Trophoblast cell (in vitro differentiated cells and primary cell): Measurements from ENCODE around the gene MAVS.

Experiments
- DNase-seq, 2 donors: peaks; one replicate each; pipeline ENCODE4 v3.0.0-alpha.2; 2016
- H2AFZ ChIP-seq: 2 replicates; pipeline ENCODE4 v1.6.1; 2013; ENCODE audit warnings: low read length, moderate library complexity, mild to moderate bottlenecking; ENCODE audit not compliant: insufficient read depth, poor library complexity
- H2AK5ac ChIP-seq: 2 replicates; pipeline ENCODE4 v1.6.1; 2013; ENCODE audit warnings: mild to moderate bottlenecking, low read length
- H2BK120ac ChIP-seq: 2 replicates; pipeline ENCODE4 v1.6.1; 2013; ENCODE audit warnings: low read length, mild to moderate bottlenecking, moderate library complexity; ENCODE audit not compliant: insufficient read depth, poor library complexity
- H2BK12ac ChIP-seq: 2 replicates; pipeline ENCODE4 v1.6.1; 2013; ENCODE audit warnings: mild to moderate bottlenecking, low read length, moderate library complexity
- H2BK5ac ChIP-seq: 2 replicates; pipeline ENCODE4 v1.6.1; 2013; ENCODE audit warnings: low read length, low read depth, moderate library complexity, mild to moderate bottlenecking; ENCODE audit not compliant: poor library complexity
- H3K14ac ChIP-seq: 2 replicates; pipeline ENCODE4 v1.6.1; 2013; ENCODE audit warnings: mild to moderate bottlenecking, low read length
- H3K18ac ChIP-seq: 2 replicates; pipeline ENCODE4 v1.6.1; 2013; ENCODE audit warnings: mild to moderate bottlenecking, low read length
- H3K23ac ChIP-seq: 2 replicates; pipeline ENCODE4 v1.6.1; 2013; ENCODE audit warnings: low read length
- H3K27ac ChIP-seq: 2 replicates; pipeline ENCODE4 v1.5.1; 2013; ENCODE audit warnings: low read depth, mild to moderate bottlenecking, inconsistent platforms, low read length, moderate library complexity
- H3K27me3 ChIP-seq: 2 replicates; pipeline ENCODE4 v1.6.1; 2013; ENCODE audit warnings: inconsistent platforms, mild to moderate bottlenecking, low read length, moderate library complexity; ENCODE audit not compliant: insufficient read depth
- H3K36me3 ChIP-seq, 2 experiments: 1 replicate in 1 of 2; 2 replicates in 1 of 2; pipeline ENCODE4 v1.6.1; 2013; ENCODE audit warnings: low read length in 2 of 2, mild to moderate bottlenecking in 2 of 2, moderate library complexity in 1 of 2; ENCODE audit not compliant: insufficient read depth in 2 of 2, control insufficient read depth in 1 of 2
- H3K4ac ChIP-seq: 2 replicates; pipeline ENCODE4 v1.6.1; 2013; ENCODE audit warnings: low read depth, mild to moderate bottlenecking, low read length, moderate library complexity
- H3K4me1 ChIP-seq, 2 experiments: 1 replicate in 1 of 2; 2 replicates in 1 of 2; pipeline ENCODE4 v1.6.1; 2013; ENCODE audit warnings: low read length in 2 of 2, mild to moderate bottlenecking in 2 of 2, moderate library complexity in 1 of 2; ENCODE audit not compliant: insufficient read depth in 2 of 2, control insufficient read depth in 1 of 2
- H3K4me2 ChIP-seq: 2 replicates; pipeline ENCODE4 v1.6.1; 2013; ENCODE audit warnings: inconsistent platforms, mild to moderate bottlenecking, low read length, moderate library complexity
- H3K4me3 ChIP-seq: 2 replicates; pipeline ENCODE4 v1.5.1; 2013; ENCODE audit warnings: mild to moderate bottlenecking, low read depth, low read length, inconsistent platforms
- H3K79me1 ChIP-seq: one replicate; pipeline ENCODE4 v1.6.1; 2013; ENCODE audit warnings: low read length
- H3K79me2 ChIP-seq: 2 replicates; pipeline ENCODE4 v1.6.1; 2013; ENCODE audit warnings: low read length, mild to moderate bottlenecking; ENCODE audit not compliant: control insufficient read depth, insufficient read depth, poor library complexity
- H3K9ac ChIP-seq: 2 replicates; pipeline ENCODE4 v1.6.1; 2013; ENCODE audit warnings: mild to moderate bottlenecking, low read length
- H3K9me3 ChIP-seq: 2 replicates; pipeline ENCODE4 v1.6.1; 2013; ENCODE audit warnings: low read depth, mild to moderate bottlenecking, control low read depth, inconsistent platforms, low read length; ENCODE audit not compliant: insufficient read depth
- H4K12ac ChIP-seq: 2 replicates; pipeline ENCODE4 v1.6.1; 2013; ENCODE audit warnings: low read depth, mild to moderate bottlenecking, low read length, moderate library complexity
- H4K8ac ChIP-seq: 2 replicates; pipeline ENCODE4 v1.6.1; 2013; ENCODE audit warnings: low read depth, mild to moderate bottlenecking, low read length, moderate library complexity
- H4K91ac ChIP-seq: one replicate; pipeline ENCODE4 v1.6.1; 2013; ENCODE audit warnings: low read depth, mild to moderate bottlenecking, low read length, moderate library complexity
- WGBS: extraction: QIAGEN DNeasy Blood & Tissue Kit; methylation state at CpG from one replicate; pipeline ENCODE4 v1.1.7; 2013; ENCODE audit warnings: missing lambda C conversion rate; ENCODE audit not compliant: insufficient read length, insufficient coverage; ENCODE audit errors: extremely low coverage; 5-methylcytosine and 5-hydroxymethylcytosine counted together

Gene MAVS

GRCh38 chr20:3820048-3820900 is 26.4 kb upstream of the MAVS start, which contains the start of gene AP5S1:
Gene AP5S1 (plus strand): TSS chr20:3820547. CDS start chr20:3822118, 1,571 bp downstream.
- peak within 1 kb of the TSS; percentile 96 for H3K4me3 ChIP-seq
- H2AFZ ChIP-seq: peak within 1 kb of the TSS; percentile 96
- no CpG with 5 or more reads among the region's 96 CpGs for WGBS
- peak within 1 kb of the TSS; percentile 92 for H3K4me2 ChIP-seq
- H4K91ac ChIP-seq: peak within 1 kb of the TSS; percentile 99
- H3K79me2 ChIP-seq: peaks cover 6% of the 10 kb centered on the region
- peak within 1 kb of the TSS; percentile 97 for H2AK5ac ChIP-seq
- peak within 1 kb of the TSS; percentile 97 for H3K4ac ChIP-seq
- H2BK120ac ChIP-seq: peak within 1 kb of the TSS; percentile 99
- H4K8ac ChIP-seq: peak within 1 kb of the TSS; percentile 100
- peak within 1 kb of the TSS; percentile 46 for H2BK12ac ChIP-seq
- peak within 1 kb of the TSS; percentile 98 for H3K9ac ChIP-seq
- peak within 1 kb of the TSS; percentile 98 for H3K27ac ChIP-seq
- peak within 1 kb of the TSS; percentile 98 for H2BK5ac ChIP-seq
- H3K27me3 ChIP-seq: no peaks in the 10 kb centered on the region
- H4K12ac ChIP-seq: peak within 1 kb of the TSS; percentile 98
- H3K79me1 ChIP-seq: peaks cover 8% of the 10 kb centered on the region
- H3K18ac ChIP-seq: peak within 1 kb of the TSS; percentile 98
- peak within 1 kb of the TSS; percentile 99 for H3K14ac ChIP-seq
- DNase-seq: peak; percentile 98
- no peaks in the 10 kb centered on the region for H3K9me3 ChIP-seq
- peaks cover 2 to 3% of the 10 kb centered on the region in 2 experiments for H3K4me1 ChIP-seq
- H3K36me3 ChIP-seq: peaks cover 20 to 24% of the 10 kb centered on the region in 2 experiments
- H3K23ac ChIP-seq: no peak within 1 kb of the TSS

- Histone ChIP-seq H3K9me3 (no peaks in the 10 kb centered on the region), H3K18ac (no peak overlapping the region), H4K8ac (peak overlapping the region; percentile 87), H4K91ac (peak overlapping the region; percentile 77), H3K9ac (peak overlapping the region; percentile 74), H2AK5ac (no peak overlapping the region), H3K36me3 (peaks cover 22 to 28% of the 10 kb centered on the region in 2 experiments), H3K4ac (peak overlapping the region; percentile 5), H3K79me2 (peaks cover 6% of the 10 kb centered on the region), H2BK5ac (peak overlapping the region; percentile 40), H4K12ac (peak overlapping the region; percentile 3), H2AFZ (peak overlapping the region; percentile 80), H2BK12ac (no peak overlapping the region), H3K4me3 (peak overlapping the region; percentile 96), H2BK120ac (peak overlapping the region; percentile 23), H3K27ac (peak overlapping the region; percentile 62), H3K4me2 (peak overlapping the region; percentile 92), H3K79me1 (peaks cover 8% of the 10 kb centered on the region), H3K23ac (no peak overlapping the region), H3K14ac (peak overlapping the region; percentile 53), H3K4me1 (peaks cover 2 to 3% of the 10 kb centered on the region in 2 experiments), H3K27me3 (no peaks in the 10 kb centered on the region)
- DNase-seq: no peak
- WGBS: no CpG with 5 or more reads among the region's 20 CpGs
Measured at GRCh38 chr20:3820901-3821727, 25.5 kb upstream of the MAVS start.

- Histone ChIP-seq H2BK5ac (no peak overlapping the region), H2BK120ac (no peak overlapping the region), H4K8ac (no peak overlapping the region), H3K23ac (no peak overlapping the region), H3K4ac (no peak overlapping the region), H3K9me3 (no peaks in the 10 kb centered on the region), H3K27me3 (no peaks in the 10 kb centered on the region), H3K4me3 (no peak overlapping the region), H3K79me1 (peaks cover 8% of the 10 kb centered on the region), H3K79me2 (peaks cover 6% of the 10 kb centered on the region), H4K12ac (no peak overlapping the region), H2AFZ (no peak overlapping the region), H3K4me1 (peaks cover 2 to 3% of the 10 kb centered on the region in 2 experiments), H2AK5ac (no peak overlapping the region), H3K14ac (no peak overlapping the region), H3K18ac (no peak overlapping the region), H4K91ac (no peak overlapping the region), H3K27ac (no peak overlapping the region), H2BK12ac (no peak overlapping the region), H3K36me3 (peaks cover 22 to 33% of the 10 kb centered on the region in 2 experiments), H3K9ac (no peak overlapping the region), H3K4me2 (no peak overlapping the region)
- WGBS: no CpG with 5 or more reads among the region's 14 CpGs
- DNase-seq: no peak
Measured at GRCh38 chr20:3821996-3822395, 24.6 kb upstream of the MAVS start.

GRCh38 chr20:3823881-3824280 is 22.8 kb upstream of the MAVS start:
- Histone ChIP-seq H2BK12ac (no peak overlapping the region), H3K79me2 (peaks cover 6% of the 10 kb centered on the region), H2AFZ (no peak overlapping the region), H3K4me1 (peaks cover 2 to 3% of the 10 kb centered on the region in 2 experiments), H3K14ac (no peak overlapping the region), H2BK5ac (no peak overlapping the region), H3K79me1 (peaks cover 8% of the 10 kb centered on the region), H3K27me3 (no peaks in the 10 kb centered on the region), H3K23ac (no peak overlapping the region), H3K4me2 (no peak overlapping the region), H3K36me3 (peaks cover 22 to 33% of the 10 kb centered on the region in 2 experiments), H4K91ac (no peak overlapping the region), H2BK120ac (no peak overlapping the region), H3K9ac (no peak overlapping the region), H3K9me3 (no peaks in the 10 kb centered on the region), H3K4ac (no peak overlapping the region), H2AK5ac (no peak overlapping the region), H4K12ac (no peak overlapping the region), H3K27ac (no peak overlapping the region), H3K4me3 (no peak overlapping the region), H3K18ac (no peak overlapping the region), H4K8ac (no peak overlapping the region)
- no CpG with 5 or more reads among the region's 20 CpGs for WGBS
- no peak for DNase-seq
